OCI-LY7 (cell line): Measurements from ENCODE around the gene TAS2R40. TPM values are rescaled to one million over a fixed set of nuclear protein-coding genes. Genes with fewer than 3 reads are reported as not detected.

Experiments
- BruUV-seq: library from RNA; stranded (reverse); fragments of 400-500 nt; replicated peaks from 2 replicates; lab custom pipeline; 2021; lab: Mats Ljungman, UMichigan
- CTCF ChIA-PET: fragments of 300-600 bp; sonication (Branson Sonifier 250); formaldehyde crosslinking; loops from one replicate; lab custom pipeline; 2022; ENCODE audit warnings: antibody characterized with exemption; ENCODE audit not compliant: unreplicated experiment; lab: Charles Lee
- POLR2A ChIA-PET: fragments of 300-600 bp; sonication (Branson Sonifier 250); formaldehyde crosslinking; loops from one replicate; lab custom pipeline; 2022; ENCODE audit warnings: antibody characterized with exemption; lab: Charles Lee
- DNase-seq: peaks from one replicate; pipeline ENCODE4 v3.0.0-alpha.2; 2015; ENCODE audit warnings: low spot score
- H2AFZ ChIP-seq: fragments of 200-600 bp; sonication (generic), shearing (Covaris generic); 2 replicates; pipeline ENCODE4 v1.6.1; 2014; ENCODE audit warnings: mild to moderate bottlenecking, antibody characterized with exemption, low read length, moderate library complexity
- H3K27ac ChIP-seq: fragments of 200-600 bp; sonication (generic); 2 replicates; pipeline ENCODE4 v1.5.1; 2014; ENCODE audit warnings: mixed run types, low read depth, mild to moderate bottlenecking, moderate library complexity, low read length, inconsistent platforms; ENCODE audit not compliant: poor library complexity, severe bottlenecking
- H3K36me3 ChIP-seq: fragments of 200-600 bp; sonication (generic); 2 replicates; pipeline ENCODE4 v1.6.1; 2014; ENCODE audit warnings: mild to moderate bottlenecking, antibody characterized with exemption, low read length, moderate library complexity, mixed read lengths; ENCODE audit not compliant: insufficient read depth
- H3K4me1 ChIP-seq: fragments of 200-600 bp; sonication (generic); 2 replicates; pipeline ENCODE4 v1.5.1; 2014; ENCODE audit warnings: mild to moderate bottlenecking, low read length; ENCODE audit not compliant: insufficient read depth, poor library complexity, severe bottlenecking
- H3K4me2 ChIP-seq: fragments of 200-600 bp; sonication (generic); 2 replicates; pipeline ENCODE4 v1.6.1; 2014; ENCODE audit warnings: mild to moderate bottlenecking, low read length
- H3K4me3 ChIP-seq: fragments of 200-600 bp; sonication (generic); 2 replicates; pipeline ENCODE4 v1.5.1; 2014; ENCODE audit warnings: mild to moderate bottlenecking, low read depth, low read length; ENCODE audit not compliant: poor library complexity, severe bottlenecking
- H3K79me2 ChIP-seq: fragments of 200-600 bp; sonication (generic); 2 replicates; pipeline ENCODE4 v1.6.1; 2016; ENCODE audit warnings: low read depth, mild to moderate bottlenecking, low read length, moderate library complexity, mixed read lengths; ENCODE audit not compliant: insufficient read depth
- H3K9me2 ChIP-seq: fragments of 200-600 bp; sonication (generic); 2 replicates; pipeline ENCODE4 v1.6.1; 2016; ENCODE audit warnings: mild to moderate bottlenecking, low read length, mixed read lengths; ENCODE audit not compliant: insufficient read depth
- H3K9me3 ChIP-seq: fragments of 200-600 bp; sonication (generic); 2 replicates; pipeline ENCODE4 v1.6.1; 2014; ENCODE audit warnings: mild to moderate bottlenecking, mixed run types, low read length, mixed read lengths
- H4K20me1 ChIP-seq: fragments of 200-600 bp; sonication (generic); 2 replicates; pipeline ENCODE4 v1.6.1; 2014; ENCODE audit warnings: mild to moderate bottlenecking, antibody characterized with exemption, low read length, moderate library complexity, mixed read lengths; ENCODE audit not compliant: insufficient read depth
- CTCF ChIP-seq: fragments of 200-600 bp; sonication (generic); conservative IDR thresholded peaks from 2 replicates; pipeline ENCODE4 v1.5.1; 2014; ENCODE audit warnings: mild to moderate bottlenecking, antibody characterized with exemption, low read length, moderate library complexity, mixed read lengths
- EZH2phosphoT487 ChIP-seq: fragments of 200-600 bp; sonication (generic); IDR thresholded peaks from 2 replicates; pipeline ENCODE4 v1.6.1; 2018; ENCODE audit warnings: low read depth, borderline replicate concordance, mild to moderate bottlenecking, mixed run types, antibody characterized with exemption, low read length, moderate library complexity, mixed read lengths
- intact Hi-C: fragments of 100-400 bp; cut with micrococcal nuclease; formaldehyde crosslinking; loops from one replicate; pipeline ENCODE4 v1.10.0; 2022; ENCODE audit not compliant: unreplicated experiment
- total RNA-seq, 2 experiments: library from RNA; depleted of rRNA in 1 of 2; stranded (reverse); fragments of >200 nt in 1 of 2; shearing (Covaris generic) in 1 of 2; gene quantifications; 2 replicates each; pipeline ENCODE4 v1.2.3, GENCODE V29; 2014 to 2022

TAS2R40 gene
- total RNA-seq, 2 experiments from 2014 or later: not detected

- H3K4me3 ChIP-seq: no peak overlapping the region
- H3K4me2 ChIP-seq: no peak overlapping the region
- ChIA-PET CTCF (interaction anchor here (1.0 kb wide), 1 partner anchor 10 kb away, joined by 3 read pairs; no protein-coding TSS in a partner anchor), POLR2A (interaction anchor here (0.6 to 1.8 kb wide), 4 partner anchors 13 to 1174 kb away, joined by 3 to 4 read pairs (median 4); no protein-coding TSS in a partner anchor)
- H3K4me1 ChIP-seq: peaks cover 5% of the 10 kb centered on the region
- no peaks in the 10 kb centered on the region for H3K9me2 ChIP-seq
- no peak overlapping the region for H3K27ac ChIP-seq
- no peaks in the 10 kb centered on the region for H4K20me1 ChIP-seq
- TF ChIP-seq EZH2phosphoT487 (no peak), CTCF (no peak)
- no peaks in the 10 kb centered on the region for H3K79me2 ChIP-seq
- no peaks in the 10 kb centered on the region for H3K36me3 ChIP-seq
- no TSS peak for BruUV-seq
- H3K9me3 ChIP-seq: no peaks in the 10 kb centered on the region
- H2AFZ ChIP-seq: no peak overlapping the region
- intact Hi-C loops: no loop called here
- no peak for DNase-seq
These were observed 43.3 kb downstream of the TAS2R40 start for GRCh38 chr7:143265017-143265693.

- no peaks in the 10 kb centered on the region for H3K79me2 ChIP-seq
- DNase-seq: no peak
- no peaks in the 10 kb centered on the region for H3K4me1 ChIP-seq
- intact Hi-C loops: no loop called here
- H4K20me1 ChIP-seq: no peaks in the 10 kb centered on the region
- H3K9me3 ChIP-seq: no peaks in the 10 kb centered on the region
- ChIA-PET CTCF (no interaction called here), POLR2A (interaction anchor here (0.7 kb wide), 1 partner anchor 34 kb away, joined by 3 read pairs; no protein-coding TSS in a partner anchor)
- H3K27ac ChIP-seq: no peak overlapping the region
- H3K4me2 ChIP-seq: no peak overlapping the region
- H3K9me2 ChIP-seq: no peaks in the 10 kb centered on the region
- no peaks in the 10 kb centered on the region for H3K36me3 ChIP-seq
- H2AFZ ChIP-seq: no peak overlapping the region
- BruUV-seq: no TSS peak
- TF ChIP-seq EZH2phosphoT487 (no peak), CTCF (no peak)
- no peak overlapping the region for H3K4me3 ChIP-seq
These were observed 47.4 kb downstream of the TAS2R40 start for GRCh38 chr7:143269251-143269650.

- TF ChIP-seq EZH2phosphoT487: no peak
- TF ChIP-seq CTCF: no peak
- CTCF ChIA-PET: no interaction called here
- H3K9me2 ChIP-seq: no peaks in the 10 kb centered on the region
- H3K4me1 ChIP-seq: no peaks in the 10 kb centered on the region
- no TSS peak for BruUV-seq
- DNase-seq: no peak
- no peak overlapping the region for H3K4me3 ChIP-seq
- no peak overlapping the region for H2AFZ ChIP-seq
- H3K79me2 ChIP-seq: no peaks in the 10 kb centered on the region
- H4K20me1 ChIP-seq: no peaks in the 10 kb centered on the region
- no peaks in the 10 kb centered on the region for H3K9me3 ChIP-seq
- intact Hi-C loops: no loop called here
- no peak overlapping the region for H3K4me2 ChIP-seq
- H3K27ac ChIP-seq: no peak overlapping the region
- POLR2A ChIA-PET: interaction anchor here (1.0 to 1.1 kb wide), 2 partner anchors 11 to 30 kb away, joined by 4 to 6 read pairs; no protein-coding TSS in a partner anchor
- H3K36me3 ChIP-seq: no peaks in the 10 kb centered on the region
These were observed 49.4 kb downstream of the TAS2R40 start for GRCh38 chr7:143271240-143271639.
